Inferior parietal cortex (tissue), 1 donor: ENCODE measurements around the gene RHBG.
"Not testable (repeated sequence)": the region's sequence is repeated elsewhere in the genome, so short reads cannot be mapped to it uniquely, and the experiment has no call there.

Source experiments
- DNase-seq: peaks from one replicate; pipeline ENCODE4 v3.0.0-alpha.2; 2016; ENCODE audit errors: extremely low spot score

Gene RHBG, protein sequence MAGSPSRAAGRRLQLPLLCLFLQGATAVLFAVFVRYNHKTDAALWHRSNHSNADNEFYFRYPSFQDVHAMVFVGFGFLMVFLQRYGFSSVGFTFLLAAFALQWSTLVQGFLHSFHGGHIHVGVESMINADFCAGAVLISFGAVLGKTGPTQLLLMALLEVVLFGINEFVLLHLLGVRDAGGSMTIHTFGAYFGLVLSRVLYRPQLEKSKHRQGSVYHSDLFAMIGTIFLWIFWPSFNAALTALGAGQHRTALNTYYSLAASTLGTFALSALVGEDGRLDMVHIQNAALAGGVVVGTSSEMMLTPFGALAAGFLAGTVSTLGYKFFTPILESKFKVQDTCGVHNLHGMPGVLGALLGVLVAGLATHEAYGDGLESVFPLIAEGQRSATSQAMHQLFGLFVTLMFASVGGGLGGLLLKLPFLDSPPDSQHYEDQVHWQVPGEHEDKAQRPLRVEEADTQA

DNA sequence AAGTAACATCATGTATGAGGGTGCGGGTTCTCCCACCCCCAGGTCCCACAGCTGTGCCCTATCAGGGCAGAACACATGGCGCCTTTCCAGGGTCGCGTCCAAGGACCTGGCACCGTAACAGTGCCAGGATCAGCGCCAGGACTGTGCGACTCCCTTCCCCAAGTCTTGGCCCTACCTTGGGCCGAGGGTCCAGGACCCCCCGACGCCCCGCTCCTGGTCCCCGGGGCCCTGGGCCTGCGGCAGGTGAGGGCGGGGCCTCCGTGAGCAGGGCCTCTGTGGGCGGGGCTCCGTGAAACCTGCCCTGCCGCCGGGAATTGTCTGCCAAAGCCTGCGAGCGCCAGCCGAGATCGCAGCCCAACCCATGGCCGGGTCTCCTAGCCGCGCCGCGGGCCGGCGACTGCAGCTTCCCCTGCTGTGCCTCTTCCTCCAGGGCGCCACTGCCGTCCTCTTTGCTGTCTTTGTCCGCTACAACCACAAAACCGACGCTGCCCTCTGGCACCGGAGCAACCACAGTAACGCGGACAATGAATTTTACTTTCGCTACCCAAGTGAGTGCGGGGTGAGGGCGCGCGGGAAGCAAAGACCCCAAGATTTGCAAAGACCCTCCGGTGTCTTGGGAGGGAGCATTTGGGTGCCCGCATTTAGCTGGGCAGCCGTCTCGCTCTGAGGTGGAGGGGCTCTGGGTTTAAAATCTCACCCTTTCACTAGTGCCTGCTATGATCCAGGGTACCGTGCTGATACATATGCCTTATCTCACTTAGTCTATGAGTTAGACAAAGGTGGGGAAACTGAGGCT, at the start of gene RHBG:
RHBG (plus strand) TSS at position 323 of the 796 bp plus-strand sequence; CDS start at position 362, 39 bp downstream.
- DNase-seq = no peak

DNA sequence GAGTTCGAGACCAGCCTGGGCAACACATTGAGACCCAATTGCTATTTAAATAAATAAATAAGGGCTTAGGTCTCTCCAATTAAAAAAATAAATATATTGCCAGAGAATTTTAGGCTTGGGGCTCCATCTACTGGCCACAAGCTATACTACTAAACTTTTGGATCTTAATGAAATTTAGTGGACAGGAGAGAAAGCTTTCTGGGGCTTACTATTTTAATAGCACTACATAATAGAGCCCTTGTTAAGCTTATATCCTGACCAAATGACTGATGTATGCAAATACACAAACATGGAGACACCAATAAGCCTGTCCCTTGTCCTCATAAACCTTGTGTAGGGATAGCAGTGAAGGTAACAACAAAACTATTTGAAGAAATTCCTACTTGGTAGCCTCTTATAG, 49.3 kb upstream of the RHBG start:
- peak; percentile 32 for DNase-seq

DNA sequence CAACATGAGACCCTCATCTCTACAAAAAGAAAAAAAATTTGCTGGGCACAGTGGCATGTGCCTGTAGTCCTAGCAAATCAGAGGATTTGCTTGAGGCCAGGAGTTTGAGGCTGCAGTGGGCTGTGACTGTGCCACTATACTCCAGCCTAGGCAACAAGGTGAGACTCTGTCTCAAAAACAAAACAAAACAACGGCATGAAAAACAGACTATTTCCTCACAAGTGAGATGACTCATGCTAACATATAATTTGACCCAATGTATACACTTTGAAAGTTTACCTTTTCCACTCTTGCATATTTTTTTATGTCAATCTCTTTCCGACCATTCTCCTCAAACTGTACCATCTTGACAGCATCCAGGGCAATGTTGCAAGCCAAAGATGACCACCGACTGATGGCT, 48.5 kb upstream of the RHBG start:
- DNase-seq = no peak

DNA sequence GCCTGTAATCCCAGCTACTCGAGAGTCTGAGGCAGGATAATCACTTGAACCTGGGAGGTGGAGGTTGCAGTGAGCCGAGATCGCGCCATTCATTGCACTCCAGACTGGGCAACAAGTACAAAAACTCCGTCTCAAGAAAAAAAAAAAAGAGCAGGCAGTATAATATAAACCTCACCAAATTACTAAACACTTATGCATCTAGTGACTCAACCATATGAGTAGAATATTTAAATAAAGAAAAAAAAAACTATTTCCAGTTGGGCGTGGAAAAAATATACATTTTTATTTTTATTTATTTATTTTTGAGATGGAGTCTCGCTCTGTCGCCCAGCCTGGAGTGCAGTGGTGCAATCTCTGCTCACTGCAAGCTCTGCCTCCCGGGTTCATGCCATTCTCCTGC, 45.8 kb upstream of the RHBG start:
- not testable (repeated sequence) for DNase-seq

DNA sequence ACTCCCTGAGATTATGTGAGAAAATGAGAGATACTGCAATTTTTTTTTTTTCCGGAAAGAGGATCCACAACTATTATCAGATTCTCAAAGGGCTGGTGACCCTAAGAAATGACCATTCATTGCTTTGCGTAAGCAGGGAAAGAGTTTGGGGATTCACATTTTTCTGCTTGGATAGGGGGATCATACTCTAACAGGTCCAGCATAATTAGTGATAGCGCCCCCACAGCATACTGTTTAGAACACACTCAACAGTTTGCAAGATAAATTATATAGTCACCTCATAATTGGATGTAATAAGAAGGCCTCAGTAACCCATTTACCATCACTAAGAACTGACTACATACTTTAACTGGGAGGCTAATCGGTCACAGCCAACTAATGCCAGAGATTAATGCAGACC, 32.8 kb upstream of the RHBG start:
- DNase-seq = no peak

DNA sequence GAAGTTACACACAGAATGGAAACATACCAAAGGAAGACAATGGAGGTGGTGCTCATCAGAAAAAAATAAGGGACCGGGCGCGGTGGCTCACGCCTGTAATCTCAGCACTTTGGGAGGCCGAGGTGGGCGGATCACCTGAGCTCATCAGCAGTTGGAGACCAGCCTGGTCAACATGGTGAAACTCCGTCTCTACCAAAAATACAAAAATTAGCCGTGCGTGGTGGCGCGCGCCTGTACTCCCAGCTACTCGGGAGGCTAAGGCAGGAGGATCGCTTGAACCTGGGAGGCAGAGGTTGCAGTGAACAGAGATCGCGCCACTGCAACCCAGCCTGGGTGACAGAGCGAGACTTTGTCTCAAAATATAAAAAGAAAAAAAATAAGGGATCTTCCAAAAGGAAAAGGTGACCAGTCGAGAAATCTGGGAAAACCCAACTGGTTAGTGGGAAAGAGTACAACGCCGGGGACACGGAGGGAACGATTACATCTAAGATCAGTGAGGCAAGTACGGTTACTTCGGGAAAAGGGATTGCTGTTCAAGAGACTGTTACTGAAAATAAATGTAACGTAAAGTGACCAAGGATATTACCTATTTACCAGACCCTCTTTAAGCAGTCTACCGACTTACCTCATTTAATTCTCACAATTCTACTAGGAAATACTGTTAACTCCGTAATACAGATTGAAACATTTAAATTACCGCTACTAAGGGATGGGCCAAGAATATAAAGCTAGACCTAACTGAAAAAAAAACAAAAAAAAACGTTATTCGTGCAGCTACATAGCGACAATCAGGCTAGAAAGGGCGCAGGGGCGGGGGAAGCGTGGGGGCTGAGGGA, 31.7 kb upstream of the RHBG start:
- no peak for DNase-seq

DNA sequence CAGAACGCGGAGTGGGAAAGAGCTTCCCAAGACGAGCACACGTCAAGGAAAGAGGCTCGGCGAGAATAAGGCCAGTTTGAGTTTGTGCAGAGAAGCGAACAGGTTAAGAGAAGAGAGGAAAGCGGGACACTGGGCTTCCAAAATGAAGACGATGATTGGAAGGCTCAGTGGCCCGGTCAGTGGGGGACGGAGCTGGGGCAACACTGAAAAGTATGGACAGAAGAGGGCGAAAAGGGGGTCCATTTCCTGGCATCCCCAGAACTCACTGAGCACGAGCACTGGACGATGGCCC, 31.2 kb upstream of the RHBG start:
- no peak for DNase-seq

DNA sequence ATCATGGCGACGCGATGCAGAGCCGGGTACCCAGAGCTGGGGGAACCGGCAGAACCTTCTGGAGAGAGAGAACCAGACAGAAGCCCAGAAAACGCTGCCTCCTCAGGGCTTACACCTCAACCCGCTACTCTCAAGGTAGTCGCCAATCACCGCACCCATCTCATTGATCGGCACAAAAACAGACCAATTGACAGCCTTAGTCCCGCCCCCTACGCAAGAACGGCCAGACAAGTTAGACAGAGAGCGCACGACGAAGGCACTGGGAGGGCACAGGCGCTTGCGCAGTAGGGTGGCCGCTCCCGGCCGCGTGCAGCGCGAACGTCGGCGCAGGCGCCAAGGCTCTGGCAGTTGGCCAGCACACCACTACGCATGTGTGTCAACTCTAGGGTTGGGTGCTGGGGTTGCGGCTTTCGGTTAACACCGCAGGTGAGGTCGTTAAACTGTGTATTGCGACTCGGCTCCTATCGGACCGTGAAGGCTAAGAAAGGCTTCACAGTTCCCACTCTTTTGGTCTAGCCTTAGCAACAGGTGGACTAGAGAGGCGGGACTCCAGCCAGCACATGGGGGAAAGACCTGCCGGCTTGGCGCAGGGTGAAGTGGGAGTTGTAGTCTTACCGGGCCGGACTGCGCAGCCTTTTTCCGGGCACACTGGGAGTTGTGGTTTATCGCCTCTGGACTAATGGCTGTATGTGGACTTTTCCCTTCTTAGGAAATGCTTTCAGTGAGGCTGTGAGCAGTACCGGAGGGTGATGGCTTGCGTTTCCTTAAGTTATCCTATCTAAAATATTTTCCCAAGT, 30.6 kb upstream of the RHBG start, which contains the start of the genes CCT3 and TSACC:
CCT3 (minus strand) TSS at position 113 of the 797 bp plus-strand sequence; CDS start at position 5, 108 bp downstream.
TSACC (plus strand) TSS at position 347 of the 797 bp plus-strand sequence. CDS start 1,232 bp downstream, outside the sequence.
- DNase-seq = peak; percentile 99

DNA sequence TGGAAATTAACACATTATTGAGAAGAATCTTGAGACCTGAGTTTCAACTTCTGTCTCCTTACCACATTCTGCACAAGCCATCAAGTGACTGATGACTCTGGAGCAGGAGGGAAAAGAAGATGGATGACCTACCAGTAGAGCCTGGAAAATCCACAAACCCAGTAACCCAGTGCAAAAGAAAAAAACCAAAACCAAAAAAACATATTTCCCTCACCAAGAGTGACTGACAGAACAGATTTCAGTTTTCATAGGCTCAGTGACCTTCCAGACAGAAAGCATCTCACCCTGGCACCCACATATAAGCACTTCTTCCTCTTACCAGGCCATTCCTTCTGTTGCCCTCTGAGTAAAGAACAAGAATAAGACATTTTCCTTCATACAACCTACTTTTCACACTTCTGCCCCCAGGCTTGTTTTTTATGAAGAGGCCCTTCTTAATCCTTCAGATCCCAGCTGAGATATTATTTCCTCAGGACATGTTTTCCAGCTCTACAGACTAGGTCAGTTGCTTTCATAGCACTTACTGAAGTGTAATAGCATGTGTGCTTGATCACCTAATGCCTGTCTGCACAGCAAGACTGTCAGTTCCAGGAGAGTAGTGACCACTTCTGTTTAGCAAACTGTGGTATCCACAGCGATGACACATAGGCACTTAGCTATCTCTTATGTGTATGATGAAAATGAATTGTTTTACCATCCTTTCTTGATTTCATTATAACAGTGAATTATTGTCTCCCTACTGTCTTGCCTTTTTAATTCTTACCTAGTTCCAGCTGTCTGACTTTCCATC, 26.6 kb upstream of the RHBG start:
- no peak for DNase-seq

DNA sequence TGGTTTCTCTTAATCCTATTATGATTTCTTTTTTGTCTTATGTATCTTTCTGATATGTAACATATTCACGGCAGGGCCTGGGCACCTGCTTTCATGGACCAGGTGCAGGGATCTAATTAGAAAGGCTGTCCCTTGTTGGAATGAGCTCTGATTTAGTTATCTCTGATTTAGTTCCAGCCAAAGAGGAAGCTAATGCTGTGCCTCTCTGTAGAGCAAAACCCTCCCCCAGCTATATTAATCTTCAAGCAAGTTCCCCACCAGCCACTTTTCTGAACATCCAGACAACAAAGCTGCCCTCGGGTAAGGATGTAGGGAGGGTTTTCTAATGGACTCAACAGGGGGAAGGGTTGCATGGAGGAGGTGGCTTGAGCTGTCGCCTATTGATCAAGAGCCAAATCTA, 24.6 kb upstream of the RHBG start:
- no peak for DNase-seq

DNA sequence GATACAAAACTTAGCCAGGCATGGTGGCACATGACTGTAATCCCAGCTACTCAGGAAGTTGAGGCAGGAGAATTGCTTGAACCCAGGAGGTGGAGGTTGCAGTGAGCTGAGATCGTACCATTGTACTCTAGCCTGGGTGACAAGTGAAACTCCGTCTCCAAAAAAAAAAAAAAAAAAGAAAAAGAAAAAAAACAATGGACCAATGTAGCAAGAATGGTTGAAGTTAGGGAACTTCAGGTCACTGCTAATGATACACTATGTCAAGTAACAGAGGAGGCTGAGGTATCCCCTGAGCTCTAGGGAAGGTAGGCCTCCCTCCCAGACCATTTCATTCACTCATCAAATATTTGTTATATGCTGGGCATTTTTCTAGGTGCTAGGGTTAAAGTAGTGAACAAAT, 23.0 kb upstream of the RHBG start:
- DNase-seq = not testable (repeated sequence)

DNA sequence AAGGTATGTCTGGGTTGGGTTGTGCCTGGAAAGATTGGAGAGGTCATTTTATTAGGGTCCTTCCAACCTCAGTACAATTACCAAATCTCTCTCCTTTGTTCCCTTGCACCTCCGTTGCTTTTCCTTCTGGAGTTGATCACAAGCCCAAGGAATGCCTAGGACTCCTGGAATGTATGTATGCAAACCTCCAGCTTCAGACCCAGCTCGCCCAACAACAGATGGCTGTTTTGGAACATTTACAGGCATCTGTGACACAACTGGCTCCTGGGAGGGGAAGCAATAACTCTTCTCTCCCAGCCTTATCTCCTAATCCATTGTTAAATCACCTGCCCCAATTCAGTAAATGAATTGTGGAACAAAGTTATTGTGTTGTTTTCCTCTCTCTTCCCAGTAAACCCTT, 22.4 kb upstream of the RHBG start:
- no peak for DNase-seq

DNA sequence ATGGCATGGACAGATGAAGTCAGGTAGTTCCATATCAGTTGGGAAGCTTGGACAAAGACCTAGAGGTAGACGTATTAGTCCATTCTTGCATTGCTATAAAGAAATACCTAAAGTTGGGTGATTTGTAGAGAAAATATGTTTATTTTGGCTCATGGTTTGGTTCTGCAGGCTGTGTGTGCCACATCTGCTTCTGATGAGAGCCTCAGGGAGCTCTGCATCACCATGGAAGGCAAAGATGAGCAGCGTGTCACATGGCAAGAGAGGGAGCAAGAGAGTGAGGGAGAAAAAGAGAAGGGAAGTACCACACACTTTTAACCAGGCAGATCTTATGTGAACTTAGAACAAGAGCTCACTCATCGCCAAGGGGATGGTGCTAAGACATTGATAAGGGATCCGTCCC, 21.7 kb upstream of the RHBG start:
- no peak for DNase-seq

DNA sequence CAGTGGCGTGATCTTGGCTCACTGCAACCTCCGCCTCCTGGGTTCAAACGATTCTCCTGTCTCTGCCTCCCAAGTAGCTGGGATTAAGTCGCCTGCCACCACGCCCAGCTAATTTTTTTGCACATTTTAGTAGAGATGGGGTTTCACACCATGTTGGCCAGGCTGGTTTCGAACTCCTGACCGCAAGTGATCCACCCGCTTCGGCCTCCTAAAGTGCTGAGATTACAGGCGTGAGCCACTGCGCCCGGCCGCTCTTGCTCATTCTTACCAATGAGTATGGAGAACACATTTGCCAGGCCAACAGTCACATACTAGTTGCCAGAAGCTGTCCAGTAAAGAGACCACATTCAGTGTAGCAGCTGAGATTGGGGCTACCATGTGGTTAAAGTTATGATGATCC, 16.5 kb upstream of the RHBG start:
- DNase-seq = not testable (repeated sequence)

DNA sequence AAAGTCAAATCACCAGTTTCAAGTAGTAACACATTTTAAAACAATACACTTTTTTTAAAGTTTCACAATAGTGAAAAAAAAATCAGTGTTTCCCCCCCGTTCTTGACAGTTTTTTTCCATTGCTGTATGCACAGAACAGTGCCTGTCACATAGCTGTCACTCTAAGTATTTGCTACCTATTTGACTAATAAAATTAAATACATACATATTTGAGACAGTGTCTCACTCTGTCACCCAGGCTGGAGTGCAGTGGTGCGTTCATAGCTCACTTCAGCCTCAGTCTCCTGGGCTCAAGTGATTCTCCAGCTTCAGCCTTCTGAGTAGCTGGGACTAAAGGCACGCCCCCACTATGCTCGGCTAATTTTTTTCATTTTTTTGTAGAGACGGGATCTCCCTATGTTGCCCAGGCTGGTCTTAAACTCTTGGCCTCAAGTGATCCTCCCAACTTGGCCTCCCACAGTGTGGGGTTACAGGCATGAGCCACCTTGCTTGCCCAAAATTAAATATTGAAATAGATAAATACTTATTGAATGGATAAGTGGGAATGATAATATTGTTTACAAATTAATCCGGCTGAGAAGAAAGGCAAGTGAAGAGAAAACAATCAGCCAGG, 12.6 kb upstream of the RHBG start:
- no peak for DNase-seq

DNA sequence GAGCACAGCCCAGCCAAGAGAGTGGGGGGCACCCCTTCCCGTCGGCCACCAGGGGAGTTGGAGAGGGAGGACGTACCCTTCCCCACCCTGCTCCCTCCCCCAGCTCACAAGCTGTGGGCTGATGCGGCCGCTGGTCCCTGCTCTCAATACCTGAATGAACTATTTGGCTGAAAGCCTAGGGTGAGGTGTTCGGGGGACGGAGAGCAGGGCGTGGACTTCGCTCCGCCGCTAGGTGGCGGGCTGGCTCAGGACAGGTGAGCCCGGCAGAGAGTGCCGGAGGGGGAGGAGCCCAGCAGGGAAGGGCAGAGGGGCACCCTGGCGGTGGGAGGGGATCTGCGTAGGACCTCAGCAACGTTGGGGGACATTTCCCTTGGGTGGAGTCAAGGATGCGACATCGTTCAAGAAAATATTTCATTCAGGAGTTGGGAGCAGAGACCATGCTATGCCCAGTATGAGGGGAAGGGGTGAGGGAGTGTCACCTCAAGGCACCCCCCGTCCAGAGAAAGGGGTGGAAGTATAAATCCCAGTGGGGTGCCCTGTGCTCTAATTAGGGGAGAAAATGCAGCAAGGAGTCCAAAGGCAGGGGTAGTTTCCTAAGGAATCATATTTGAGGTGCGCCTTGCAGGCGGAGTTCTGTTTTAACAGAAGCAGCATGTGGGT, 12.0 kb upstream of the RHBG start:
- peak; percentile 17 for DNase-seq

DNA sequence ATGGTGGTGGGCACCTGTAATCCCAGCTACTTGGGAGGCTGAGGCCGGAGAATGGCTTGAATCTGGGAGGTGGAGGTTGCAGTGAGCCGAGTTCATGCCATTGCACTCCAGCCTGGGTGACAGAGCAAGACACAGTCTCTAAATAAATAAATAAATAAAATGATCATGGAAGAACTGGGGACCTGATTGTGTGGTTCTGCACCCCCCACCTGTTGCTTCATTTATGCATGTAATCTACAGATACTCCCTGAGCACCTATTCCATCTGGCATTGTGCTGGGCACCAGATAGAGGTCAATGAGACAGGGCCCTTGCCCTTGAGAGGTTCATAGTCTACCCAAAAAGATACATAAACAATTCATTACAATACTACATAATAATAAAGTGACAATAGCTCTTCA, 11.0 kb upstream of the RHBG start:
- no peak for DNase-seq

DNA sequence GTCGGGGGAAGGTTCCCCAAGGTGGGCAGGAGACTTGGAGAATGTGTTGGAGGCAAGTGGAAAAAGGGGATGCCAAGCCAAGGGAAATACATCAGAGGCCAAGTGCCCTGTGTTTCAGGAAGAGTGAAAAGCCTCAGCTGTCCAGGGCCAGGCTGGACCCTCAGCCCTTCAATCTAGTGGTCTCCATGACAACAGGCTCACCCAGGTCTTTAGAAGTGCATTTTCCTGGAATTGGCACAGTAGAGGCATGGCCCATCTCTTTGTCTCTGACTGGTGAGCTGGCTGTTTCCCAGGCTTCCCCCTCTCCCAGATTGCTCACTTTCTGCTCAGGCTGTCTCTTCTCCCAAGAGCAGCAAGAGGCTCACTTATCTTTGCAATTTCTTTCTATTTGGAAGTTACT, 10.4 kb upstream of the RHBG start:
- DNase-seq = no peak

DNA sequence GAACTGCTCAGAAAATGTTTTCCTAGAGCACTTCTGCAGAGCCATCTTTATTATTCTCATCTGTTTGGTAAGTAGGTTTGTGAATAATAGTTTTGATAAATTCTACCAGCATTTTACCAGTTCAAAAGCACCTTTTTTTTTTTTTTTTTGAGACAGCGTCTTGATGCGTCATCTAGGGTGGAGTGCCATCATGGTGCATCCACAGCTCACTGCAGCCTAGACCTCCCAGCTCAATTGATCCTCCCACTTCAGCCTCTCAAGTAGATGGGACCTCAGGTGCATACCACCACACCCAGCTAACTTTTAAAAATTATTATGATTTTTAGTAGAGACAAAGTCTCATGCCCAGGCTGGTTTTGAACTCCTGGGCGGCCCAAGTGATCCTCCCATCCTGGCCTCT, 9.8 kb upstream of the RHBG start:
- DNase-seq = no peak
